B cell (primary cell): ENCODE data around the gene MED16. TPM values are rescaled to one million over a fixed set of nuclear protein-coding genes. Genes with fewer than 3 reads are reported as not detected.
A peak's percentile ranks its signal among the peaks of the same experiment; 100 is the strongest.

Source experiments
- ATAC-seq: fragments of 200-7000 bp; cut with Tn5 transposase; one replicate; pipeline ENCODE4 v1.10.0; 2021; ENCODE audit warnings: low read depth, mild to moderate bottlenecking, moderate number of reproducible peaks, moderate library complexity
- CTCF ChIA-PET: fragments of 350-600 bp; sonication (Branson Sonifier 250); formaldehyde crosslinking; loops from one replicate; lab custom pipeline; 2021; ENCODE audit warnings: antibody characterized with exemption, inconsistent platforms; lab: Charles Lee
- POLR2A ChIA-PET: fragments of 350-600 bp; sonication (Branson Sonifier 250); formaldehyde crosslinking; loops from one replicate; lab custom pipeline; 2021; ENCODE audit warnings: antibody characterized with exemption; lab: Charles Lee
- DNase-seq: peaks from one replicate; pipeline ENCODE4 v3.0.0; 2013
- H2AFZ ChIP-seq: 2 replicates; pipeline ENCODE4 v1.6.1; 2012; ENCODE audit warnings: mild to moderate bottlenecking, low read depth, low read length; ENCODE audit not compliant: insufficient read depth, poor library complexity, severe bottlenecking
- H3K27ac ChIP-seq, 2 donors: 1 replicate in 1 of 2; 2 replicates in 1 of 2; pipeline ENCODE4 v1.5.1; 2012 to 2013; ENCODE audit warnings: low read length in 2 of 2, mild to moderate bottlenecking in 2 of 2, moderate library complexity in 1 of 2
- H3K27me3 ChIP-seq, 4 experiments: fragments of 200-600 bp in 1 of 4; sonication (generic) in 1 of 4; replicated peaks in 1 of 4; 1 replicate in 2 of 4; 2 replicates in 2 of 4; pipeline versions ENCODE4 v1.6.1 to v1.7.0; 2013 to 2016; ENCODE audit warnings: low read length in 3 of 4, mild to moderate bottlenecking in 2 of 4, mixed read lengths in 1 of 4, moderate library complexity in 1 of 4; ENCODE audit not compliant: insufficient read depth in 4 of 4, control insufficient read depth in 3 of 4; ENCODE audit errors: control extremely low read depth in 1 of 4
- H3K36me3 ChIP-seq, 2 experiments: replicated peaks in 1 of 2; 1 replicate in 1 of 2; 2 replicates in 1 of 2; pipeline versions ENCODE4 v1.6.1 to v1.7.1; 2013; ENCODE audit warnings: low read length in 1 of 2; ENCODE audit not compliant: insufficient read depth in 2 of 2, control insufficient read depth in 1 of 2; ENCODE audit errors: control extremely low read depth in 1 of 2, extremely low read depth in 1 of 2
- H3K4me1 ChIP-seq, 2 donors: fragments of 200-600 bp in 1 of 2; sonication (generic) in 1 of 2; 1 replicate in 1 of 2; 2 replicates in 1 of 2; pipeline versions ENCODE4 v1.5.1 to v1.6.1; 2013 to 2017; ENCODE audit warnings: low read length in 2 of 2; ENCODE audit not compliant: control insufficient read depth in 2 of 2, insufficient read depth in 2 of 2
- H3K4me2 ChIP-seq: replicated peaks from 2 replicates; pipeline ENCODE3; 2012; ENCODE audit warnings: mild to moderate bottlenecking, low read depth, low read length; ENCODE audit not compliant: poor library complexity, severe bottlenecking
- H3K4me3 ChIP-seq, 5 experiments: fragments of 200-600 bp in 1 of 5; sonication (generic) in 1 of 5; 1 replicate in 3 of 5; 2 replicates in 2 of 5; pipeline versions ENCODE4 v1.5.1 to v1.7.0; 2011 to 2016; ENCODE audit warnings: low read length in 4 of 5, mild to moderate bottlenecking in 4 of 5, low read depth in 2 of 5, control low read depth in 1 of 5, moderate library complexity in 1 of 5; ENCODE audit not compliant: insufficient read depth in 1 of 5; ENCODE audit errors: control extremely low read depth in 1 of 5, extremely low read depth in 1 of 5
- H3K79me2 ChIP-seq: fragments of 200-600 bp; sonication (generic); one replicate; pipeline ENCODE4 v1.6.0; 2016; ENCODE audit warnings: low read length; ENCODE audit not compliant: control insufficient read depth, insufficient read depth
- H3K9ac ChIP-seq: fragments of 200-600 bp; sonication (generic); 2 replicates; pipeline ENCODE4 v1.6.1; 2017; ENCODE audit warnings: mild to moderate bottlenecking, low read length, moderate library complexity
- H3K9me3 ChIP-seq, 3 donors: one replicate each; pipeline versions ENCODE4 v1.6.1 to v1.7.1; 2013; ENCODE audit warnings: low read length in 2 of 3; ENCODE audit not compliant: control insufficient read depth in 2 of 3, insufficient read depth in 1 of 3; ENCODE audit errors: control extremely low read depth in 1 of 3
- H4K20me1 ChIP-seq: 2 replicates; pipeline ENCODE4 v1.6.0; 2012; ENCODE audit warnings: mild to moderate bottlenecking, low read length; ENCODE audit not compliant: insufficient read depth, control insufficient read depth, poor library complexity, severe bottlenecking
- H3K27ac Mint-ChIP-seq: one replicate; pipeline ENCODE4 v1.8.0; 2021; ENCODE audit warnings: mixed read lengths
- H3K27me3 Mint-ChIP-seq: one replicate; pipeline ENCODE4 v1.8.0; 2021; ENCODE audit warnings: mixed read lengths
- H3K4me1 Mint-ChIP-seq: one replicate; pipeline ENCODE4 v1.8.0; 2021; ENCODE audit warnings: mixed read lengths
- H3K4me3 Mint-ChIP-seq: one replicate; pipeline ENCODE4 v1.8.0; 2021; ENCODE audit warnings: mixed read lengths
- H3K9me3 Mint-ChIP-seq: one replicate; pipeline ENCODE4 v1.8.0; 2022; ENCODE audit warnings: mixed read lengths; ENCODE audit not compliant: insufficient read depth
- CTCF ChIP-seq: fragments of 200-600 bp; IDR thresholded peaks from one replicate; pipeline ENCODE4 v1.8.0; 2022; ENCODE audit warnings: antibody characterized with exemption, mild to moderate bottlenecking
- EZH2 ChIP-seq: IDR thresholded peaks from 2 replicates; pipeline ENCODE4 v1.6.1; 2012; ENCODE audit warnings: borderline replicate concordance, low read depth, mild to moderate bottlenecking, moderate library complexity, low read length; ENCODE audit not compliant: insufficient read depth, poor library complexity, severe bottlenecking
- WGBS: methylation state at CpG from one replicate; pipeline ENCODE4 v1.1.5; 2013; ENCODE audit warnings: missing lambda C conversion rate; ENCODE audit not compliant: insufficient coverage; 5-methylcytosine and 5-hydroxymethylcytosine counted together
- intact Hi-C: fragments of 100-400 bp; cut with micrococcal nuclease; formaldehyde crosslinking; loops from one replicate; pipeline ENCODE4 v1.10.0; 2022
- polyA plus RNA-seq: library from polyadenylated mRNA; depleted of rRNA; stranded (reverse); fragments of >200 nt; gene quantifications from 2 replicates; pipeline ENCODE4 v1.2.3, GENCODE V29; 2012
- total RNA-seq, 2 donors: library from RNA; stranded (reverse); fragments of 120-200 nt in 1 of 2; gene quantifications; 1 replicate in 1 of 2; 2 replicates in 1 of 2; pipeline versions ENCODE4 v1.2.3 to v1.2.4, GENCODE V29; 2013 to 2022

The MED16 gene
- total and polyA plus RNA-seq, 2 donors (not counting 1 experiment from before 2014, with no cell fraction given), result 85.0 to 85.3 TPM

- H4K20me1 ChIP-seq, result peaks cover 19% of the 10 kb centered on the region
- ChIA-PET CTCF (interaction anchor here (0.8 to 2.1 kb wide), 3 partner anchors 12 to 43 kb away, joined by 3 to 6 read pairs (median 3); no protein-coding TSS in a partner anchor), POLR2A (interaction anchor here (1.5 kb wide), 1 partner anchor 33 kb away, joined by 4 read pairs; no protein-coding TSS in a partner anchor)
- peaks cover 9% of the 10 kb centered on the region for H3K79me2 ChIP-seq
- WGBS, result 95% methylated on average over 23 of the region's 28 CpGs
- DNase-seq (peak; percentile 47), ATAC-seq (no peak)
- peaks cover 9% of the 10 kb centered on the region for H3K4me1 Mint-ChIP-seq
- H3K27ac ChIP-seq, result no peak overlapping the region
- H3K4me3 Mint-ChIP-seq, result no peak overlapping the region
- H3K27ac Mint-ChIP-seq, result no peak overlapping the region
- intact Hi-C loops, result no loop called here
- H3K9ac ChIP-seq, result no peak overlapping the region
- TF ChIP-seq EZH2, result no peak
- no peak for TF ChIP-seq CTCF
- peaks cover 8 to 17% of the 10 kb centered on the region in 2 donors for H3K4me1 ChIP-seq
- no peak overlapping the region for H2AFZ ChIP-seq
- no peaks in the 10 kb centered on the region for H3K27me3 ChIP-seq
- no peaks in the 10 kb centered on the region for H3K9me3 Mint-ChIP-seq
- no peaks in the 10 kb centered on the region for H3K27me3 Mint-ChIP-seq
- no peak overlapping the region for H3K4me3 ChIP-seq
- H3K9me3 ChIP-seq, result peaks cover 0 to 3% (median 0%) of the 10 kb centered on the region in 3 donors
- H3K36me3 ChIP-seq, result peaks cover 0 to 17% of the 10 kb centered on the region in 2 experiments
- H3K4me2 ChIP-seq, result no peak overlapping the region
Observed at GRCh38 chr19:875265-875879, 17.6 kb downstream of the MED16 start.

- Histone ChIP-seq H3K27ac (no peak overlapping the region), H3K36me3 (peaks cover 0 to 10% of the 10 kb centered on the region in 2 experiments), H3K4me2 (no peak overlapping the region), H3K79me2 (no peaks in the 10 kb centered on the region), H3K9ac (no peak overlapping the region), H3K4me1 (peaks cover 8 to 17% of the 10 kb centered on the region in 2 donors), H3K4me3 (no peak overlapping the region), H3K9me3 (peaks cover 0 to 3% (median 0%) of the 10 kb centered on the region in 3 donors), H3K27me3 (no peaks in the 10 kb centered on the region), H4K20me1 (peaks cover 7% of the 10 kb centered on the region), H2AFZ (no peak overlapping the region)
- intact Hi-C loops, result no loop called here
- POLR2A ChIA-PET, result no interaction called here
- Mint-ChIP-seq H3K4me1 (peaks cover 9% of the 10 kb centered on the region), H3K27ac (no peak overlapping the region), H3K9me3 (no peaks in the 10 kb centered on the region), H3K4me3 (no peak overlapping the region), H3K27me3 (no peaks in the 10 kb centered on the region)
- ATAC-seq (no peak), DNase-seq (peak; percentile 34)
- CTCF ChIA-PET, result interaction anchor here (1.5 kb wide), 1 partner anchor 10 kb away, joined by 5 read pairs; no protein-coding TSS in a partner anchor
- WGBS, result 97% methylated on average over 22 of the region's 22 CpGs
- TF ChIP-seq CTCF (no peak), EZH2 (no peak)
Observed at GRCh38 chr19:873561-874041, 19.4 kb downstream of the MED16 start.
